ENCODE results near the gene SSUH2.

GRCh38 chr3:8604988-8605387 lies 39.6 kb downstream of the SSUH2 start:
- TF ChIP-seq, protein P1, sequence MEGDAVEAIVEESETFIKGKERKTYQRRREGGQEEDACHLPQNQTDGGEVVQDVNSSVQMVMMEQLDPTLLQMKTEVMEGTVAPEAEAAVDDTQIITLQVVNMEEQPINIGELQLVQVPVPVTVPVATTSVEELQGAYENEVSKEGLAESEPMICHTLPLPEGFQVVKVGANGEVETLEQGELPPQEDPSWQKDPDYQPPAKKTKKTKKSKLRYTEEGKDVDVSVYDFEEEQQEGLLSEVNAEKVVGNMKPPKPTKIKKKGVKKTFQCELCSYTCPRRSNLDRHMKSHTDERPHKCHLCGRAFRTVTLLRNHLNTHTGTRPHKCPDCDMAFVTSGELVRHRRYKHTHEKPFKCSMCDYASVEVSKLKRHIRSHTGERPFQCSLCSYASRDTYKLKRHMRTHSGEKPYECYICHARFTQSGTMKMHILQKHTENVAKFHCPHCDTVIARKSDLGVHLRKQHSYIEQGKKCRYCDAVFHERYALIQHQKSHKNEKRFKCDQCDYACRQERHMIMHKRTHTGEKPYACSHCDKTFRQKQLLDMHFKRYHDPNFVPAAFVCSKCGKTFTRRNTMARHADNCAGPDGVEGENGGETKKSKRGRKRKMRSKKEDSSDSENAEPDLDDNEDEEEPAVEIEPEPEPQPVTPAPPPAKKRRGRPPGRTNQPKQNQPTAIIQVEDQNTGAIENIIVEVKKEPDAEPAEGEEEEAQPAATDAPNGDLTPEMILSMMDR (conservative IDR thresholded peaks at IDR 0.05; ENCODE audit: low read depth, low read length), result no peak
- TF ChIP-seq POLR2A (IDR thresholded peaks at IDR 0.05; ENCODE audit: low read depth, low read length) (no peak), RFX5 (IDR thresholded peaks at IDR 0.05; ENCODE audit: low read depth, low read length) (no peak)
